Breast epithelium (tissue), 3 donors: ENCODE measurements around the gene PSMD8.

Experiments used
- POLR2A ChIP-seq: fragments of 450-650 bp; IDR thresholded peaks from one replicate; pipeline ENCODE4 v1.6.1; 2016; ENCODE audit warnings: antibody characterized with exemption, mild to moderate bottlenecking, moderate library complexity
- POLR2AphosphoS5 ChIP-seq, 3 donors: sonication (generic); formaldehyde crosslinking; IDR thresholded peaks; one replicate each; pipeline ENCODE4 v1.6.1; 2017; ENCODE audit warnings: antibody characterized with exemption in 3 of 3
- TF ChIP-seq, protein P1 (sequence below), 3 donors: fragments of 450-650 bp; IDR thresholded peaks; one replicate each; pipeline ENCODE4 v1.5.1; 2016 to 2017; ENCODE audit warnings: antibody characterized with exemption in 3 of 3, mild to moderate bottlenecking in 3 of 3, moderate library complexity in 3 of 3

DNA sequence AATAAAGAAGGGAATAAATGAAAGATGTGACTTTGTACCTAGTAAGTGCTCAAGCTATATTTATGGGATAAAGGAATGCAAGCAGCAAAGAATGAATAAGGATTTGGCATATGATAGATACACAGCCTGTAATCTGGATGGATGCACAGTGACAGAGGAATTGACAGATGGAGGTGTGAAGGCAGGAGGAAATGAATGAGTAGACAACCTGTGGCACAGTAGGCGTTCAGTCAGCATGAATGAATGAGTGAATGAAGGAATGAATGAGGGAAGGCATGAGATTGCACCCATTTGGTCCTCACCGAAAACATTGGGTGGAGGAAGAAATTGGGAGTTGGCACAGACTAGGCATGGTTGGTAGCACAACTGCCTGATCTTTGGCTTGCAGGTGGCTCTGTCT, 4.8 kb upstream of the PSMD8 start:
- TF ChIP-seq, protein P1, sequence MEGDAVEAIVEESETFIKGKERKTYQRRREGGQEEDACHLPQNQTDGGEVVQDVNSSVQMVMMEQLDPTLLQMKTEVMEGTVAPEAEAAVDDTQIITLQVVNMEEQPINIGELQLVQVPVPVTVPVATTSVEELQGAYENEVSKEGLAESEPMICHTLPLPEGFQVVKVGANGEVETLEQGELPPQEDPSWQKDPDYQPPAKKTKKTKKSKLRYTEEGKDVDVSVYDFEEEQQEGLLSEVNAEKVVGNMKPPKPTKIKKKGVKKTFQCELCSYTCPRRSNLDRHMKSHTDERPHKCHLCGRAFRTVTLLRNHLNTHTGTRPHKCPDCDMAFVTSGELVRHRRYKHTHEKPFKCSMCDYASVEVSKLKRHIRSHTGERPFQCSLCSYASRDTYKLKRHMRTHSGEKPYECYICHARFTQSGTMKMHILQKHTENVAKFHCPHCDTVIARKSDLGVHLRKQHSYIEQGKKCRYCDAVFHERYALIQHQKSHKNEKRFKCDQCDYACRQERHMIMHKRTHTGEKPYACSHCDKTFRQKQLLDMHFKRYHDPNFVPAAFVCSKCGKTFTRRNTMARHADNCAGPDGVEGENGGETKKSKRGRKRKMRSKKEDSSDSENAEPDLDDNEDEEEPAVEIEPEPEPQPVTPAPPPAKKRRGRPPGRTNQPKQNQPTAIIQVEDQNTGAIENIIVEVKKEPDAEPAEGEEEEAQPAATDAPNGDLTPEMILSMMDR (IDR thresholded peaks at IDR 0.05), result no peak
- TF ChIP-seq POLR2AphosphoS5 (IDR thresholded peaks at IDR 0.05) (no peak), POLR2A (no peak)
